SJSA1 (cell line): ENCODE data around the gene GPC1. TPM values are rescaled to one million over a fixed set of nuclear protein-coding genes. Genes with fewer than 3 reads are reported as not detected.
A peak's percentile ranks its signal among the peaks of the same experiment; 100 is the strongest.

ENCODE experiments used
- DNase-seq, 2 experiments: peaks; one replicate each; pipeline ENCODE4 v3.0.0-alpha.2; 2015 to 2020; ENCODE audit warnings: low spot score in 2 of 2, low read depth in 1 of 2
- H3K27ac ChIP-seq: fragments of 250-450 bp; sonication (Bioruptor Pico); 2 replicates; pipeline ENCODE4 v1.5.1; 2020; ENCODE audit warnings: mild to moderate bottlenecking, moderate library complexity
- H3K27me3 ChIP-seq: fragments of 250-450 bp; sonication (Bioruptor Pico); replicated peaks from 2 replicates; pipeline ENCODE4 v1.5.1; 2020; ENCODE audit warnings: mild to moderate bottlenecking, moderate library complexity
- H3K36me3 ChIP-seq: fragments of 250-450 bp; sonication (Bioruptor Pico); 2 replicates; pipeline ENCODE4 v1.5.1; 2020; ENCODE audit warnings: mild to moderate bottlenecking
- H3K4me1 ChIP-seq: fragments of 250-450 bp; sonication (Bioruptor Pico); replicated peaks from 2 replicates; pipeline ENCODE4 v1.6.1; 2021; ENCODE audit warnings: mild to moderate bottlenecking
- H3K4me3 ChIP-seq: fragments of 250-450 bp; sonication (Bioruptor Pico); 2 replicates; pipeline ENCODE4 v1.5.1; 2020; ENCODE audit warnings: mild to moderate bottlenecking
- H3K9me3 ChIP-seq: fragments of 250-450 bp; sonication (Bioruptor Pico); replicated peaks from 2 replicates; pipeline ENCODE4 v1.5.1; 2020; ENCODE audit warnings: mild to moderate bottlenecking
- total RNA-seq: library from RNA; depleted of rRNA; stranded (reverse); fragments of >200 nt; shearing (Covaris generic); gene quantifications from 2 replicates; pipeline ENCODE4 v1.2.3, GENCODE V29; 2014

Gene GPC1
- total RNA-seq, 1 experiment from 2014 or later = 63.4 TPM

DNA sequence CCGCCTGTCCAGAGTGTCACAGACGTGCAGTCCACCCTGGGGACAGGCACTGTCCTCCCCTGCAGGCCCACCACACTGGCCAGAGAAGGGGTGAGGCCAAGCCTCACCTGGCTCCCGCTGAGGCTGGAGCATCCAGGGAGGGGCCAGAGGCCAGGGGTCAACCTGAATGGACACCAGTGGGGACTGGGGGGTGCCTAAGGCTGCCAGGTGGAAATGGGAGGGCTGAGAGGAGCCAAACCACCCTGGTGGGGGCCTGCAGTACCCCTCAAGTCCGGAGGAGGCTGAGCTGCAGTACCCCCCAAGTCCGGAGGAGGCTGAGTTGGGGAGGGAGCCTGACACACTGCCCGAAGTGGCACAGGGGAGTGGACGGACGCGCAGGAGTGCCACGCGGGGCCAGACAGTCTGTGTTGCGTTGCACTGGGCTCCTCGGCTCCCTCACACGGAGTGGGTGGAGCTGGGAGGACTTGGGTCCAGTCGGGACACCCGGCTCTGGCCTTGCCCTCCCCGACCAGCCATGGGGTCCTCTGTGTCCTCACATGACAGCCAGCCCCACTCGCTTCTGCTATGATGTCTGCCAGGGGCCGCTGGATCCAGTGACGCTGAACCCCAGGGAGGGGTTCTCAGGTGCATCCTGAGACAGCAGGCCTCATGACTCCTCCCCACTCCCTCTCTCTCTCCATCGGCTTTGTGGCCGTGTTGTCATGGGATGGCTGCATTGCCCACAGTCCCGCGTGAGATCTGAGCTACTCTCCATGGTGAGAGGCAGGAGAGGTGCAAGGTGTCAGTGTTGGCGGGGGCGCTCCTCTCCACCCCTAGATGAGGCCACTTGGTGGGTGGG lies 22.3 kb upstream of the GPC1 start:
- Histone ChIP-seq H3K36me3 (no peaks in the 10 kb centered on the region), H3K4me3 (no peak overlapping the region), H3K9me3 (no peaks in the 10 kb centered on the region), H3K27me3 (no peaks in the 10 kb centered on the region), H3K4me1 (no peaks in the 10 kb centered on the region), H3K27ac (no peak overlapping the region)
- DNase-seq = peak in 1 of 2 experiments; percentile 43

DNA sequence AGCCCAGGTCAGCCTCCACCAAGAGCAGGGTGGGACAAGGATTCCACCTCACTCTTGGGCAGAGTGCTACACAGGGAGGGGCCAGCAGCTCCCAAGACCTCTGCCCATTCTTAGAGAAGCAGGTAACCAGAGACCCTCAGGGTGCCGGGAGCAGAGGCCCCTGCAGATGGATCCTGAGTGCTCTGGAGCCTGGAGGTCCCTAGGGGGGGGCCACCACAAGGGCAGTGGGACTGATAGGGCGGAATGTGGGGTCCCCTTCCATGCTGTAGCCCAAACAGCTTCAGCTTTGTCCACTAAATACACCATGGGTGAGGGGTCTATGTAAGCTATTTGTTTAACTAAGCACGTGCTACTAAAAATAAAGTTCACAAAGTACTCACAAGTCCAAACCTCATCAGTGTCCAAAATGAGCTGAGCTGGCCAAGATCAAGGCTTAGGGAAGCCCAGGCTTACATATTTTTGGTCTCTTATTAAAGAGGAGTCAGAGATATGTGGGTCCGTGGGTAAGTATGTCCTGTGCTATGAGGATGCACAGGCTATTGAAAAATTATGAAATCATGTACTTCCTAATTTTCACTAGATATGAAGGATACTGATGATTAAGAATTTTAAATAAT lies 21.5 kb upstream of the GPC1 start:
- Histone ChIP-seq H3K4me1 (no peaks in the 10 kb centered on the region), H3K27ac (no peak overlapping the region), H3K36me3 (no peaks in the 10 kb centered on the region), H3K4me3 (no peak overlapping the region), H3K27me3 (no peaks in the 10 kb centered on the region), H3K9me3 (peaks cover 4% of the 10 kb centered on the region; the same call in 1 of the 2 replicates)
- DNase-seq = no peak

DNA sequence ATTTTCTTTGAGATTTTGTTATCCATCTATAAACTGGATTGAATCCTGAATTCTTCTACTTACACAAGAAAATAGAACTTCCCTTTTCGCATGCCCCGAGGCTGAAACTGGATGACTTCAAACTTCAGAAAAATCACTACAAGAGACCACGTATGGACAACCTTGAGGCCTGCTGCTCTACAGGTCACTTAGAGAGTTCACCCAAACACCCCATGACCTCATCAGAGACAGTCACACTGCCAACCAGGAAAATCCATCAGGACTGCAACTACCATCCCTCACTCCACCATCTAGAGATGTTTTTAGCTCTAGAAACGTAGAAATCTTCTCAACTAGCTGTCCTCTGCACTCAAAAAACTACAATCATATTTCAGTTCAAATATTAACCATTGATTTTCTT lies 18.6 kb upstream of the GPC1 start:
- DNase-seq = no peak
- Histone ChIP-seq H3K4me1 (no peaks in the 10 kb centered on the region), H3K27ac (no peak overlapping the region), H3K4me3 (no peak overlapping the region), H3K27me3 (no peaks in the 10 kb centered on the region), H3K9me3 (peaks cover 14% of the 10 kb centered on the region), H3K36me3 (no peaks in the 10 kb centered on the region)

DNA sequence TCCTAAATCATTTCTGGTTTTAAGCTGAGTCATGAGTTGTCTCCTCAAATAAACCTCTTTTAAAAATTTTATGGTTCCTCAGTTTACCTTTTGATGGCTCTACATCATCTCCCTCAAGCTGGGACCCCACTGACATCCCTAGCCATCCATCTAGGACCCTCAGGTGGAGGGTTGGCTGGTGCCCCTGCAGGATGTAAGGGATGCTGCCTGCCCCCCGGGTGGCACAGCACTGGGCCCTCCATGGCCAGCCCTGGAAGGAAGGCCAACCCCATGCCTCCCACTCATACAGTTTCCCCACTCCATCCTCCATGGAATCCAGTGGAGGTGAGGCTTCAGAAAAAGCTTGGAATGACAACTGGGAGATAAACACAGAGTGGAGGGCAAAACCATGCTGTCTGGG lies 17.2 kb upstream of the GPC1 start:
- DNase-seq = peak in 1 of 2 experiments; percentile 25
- Histone ChIP-seq H3K4me3 (no peak overlapping the region), H3K4me1 (no peaks in the 10 kb centered on the region), H3K9me3 (peaks cover 15% of the 10 kb centered on the region), H3K27ac (no peak overlapping the region), H3K36me3 (no peaks in the 10 kb centered on the region), H3K27me3 (no peaks in the 10 kb centered on the region)

DNA sequence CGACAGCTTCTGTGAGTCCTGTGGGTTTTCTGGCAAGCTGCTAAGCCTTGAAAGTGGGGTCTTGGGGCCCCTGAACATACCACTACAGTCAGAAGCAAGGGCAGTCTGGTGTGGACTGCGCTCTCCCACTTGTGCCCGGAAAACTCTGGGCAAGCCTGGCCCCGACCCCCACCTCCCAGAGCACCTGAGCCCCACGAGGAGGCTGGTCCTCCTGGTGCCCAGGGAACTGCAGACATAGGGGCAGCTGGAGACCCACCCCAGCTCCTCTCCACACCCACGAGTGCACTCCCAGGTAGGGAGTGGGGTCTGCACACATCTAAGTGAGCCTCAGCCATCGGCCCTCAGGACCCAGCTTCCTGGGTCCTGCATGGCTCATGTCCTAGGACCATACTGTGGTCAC lies 16.2 kb upstream of the GPC1 start:
- peak in 1 of 2 experiments; percentile 28 for DNase-seq
- H3K27me3 ChIP-seq = no peaks in the 10 kb centered on the region
- H3K36me3 ChIP-seq = no peaks in the 10 kb centered on the region
- H3K27ac ChIP-seq = no peak overlapping the region
- peaks cover 15% of the 10 kb centered on the region for H3K9me3 ChIP-seq
- H3K4me1 ChIP-seq = no peaks in the 10 kb centered on the region
- no peak overlapping the region for H3K4me3 ChIP-seq

DNA sequence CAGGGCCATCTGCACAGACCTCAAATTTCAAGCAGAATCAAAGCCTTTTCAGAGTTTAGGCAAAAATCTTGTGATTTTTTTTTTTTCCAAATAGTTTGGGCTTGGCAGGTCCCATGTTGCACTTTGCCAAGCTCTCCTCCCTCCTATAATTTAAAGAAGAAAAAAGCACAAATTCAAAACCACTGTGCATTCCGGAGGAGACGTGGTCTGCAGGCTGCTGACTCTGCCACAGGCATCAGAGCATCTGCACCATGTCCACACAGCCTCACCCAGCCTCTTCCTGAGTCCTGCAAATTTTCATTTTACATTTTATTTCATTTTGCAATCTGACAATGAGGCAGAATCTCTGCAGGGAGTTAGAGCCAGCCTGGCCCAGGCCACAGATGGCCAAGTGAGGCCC lies 15.7 kb upstream of the GPC1 start:
- Histone ChIP-seq H3K27ac (no peak overlapping the region), H3K36me3 (no peaks in the 10 kb centered on the region), H3K4me3 (no peak overlapping the region), H3K9me3 (peaks cover 15% of the 10 kb centered on the region), H3K4me1 (no peaks in the 10 kb centered on the region), H3K27me3 (no peaks in the 10 kb centered on the region)
- no peak for DNase-seq

DNA sequence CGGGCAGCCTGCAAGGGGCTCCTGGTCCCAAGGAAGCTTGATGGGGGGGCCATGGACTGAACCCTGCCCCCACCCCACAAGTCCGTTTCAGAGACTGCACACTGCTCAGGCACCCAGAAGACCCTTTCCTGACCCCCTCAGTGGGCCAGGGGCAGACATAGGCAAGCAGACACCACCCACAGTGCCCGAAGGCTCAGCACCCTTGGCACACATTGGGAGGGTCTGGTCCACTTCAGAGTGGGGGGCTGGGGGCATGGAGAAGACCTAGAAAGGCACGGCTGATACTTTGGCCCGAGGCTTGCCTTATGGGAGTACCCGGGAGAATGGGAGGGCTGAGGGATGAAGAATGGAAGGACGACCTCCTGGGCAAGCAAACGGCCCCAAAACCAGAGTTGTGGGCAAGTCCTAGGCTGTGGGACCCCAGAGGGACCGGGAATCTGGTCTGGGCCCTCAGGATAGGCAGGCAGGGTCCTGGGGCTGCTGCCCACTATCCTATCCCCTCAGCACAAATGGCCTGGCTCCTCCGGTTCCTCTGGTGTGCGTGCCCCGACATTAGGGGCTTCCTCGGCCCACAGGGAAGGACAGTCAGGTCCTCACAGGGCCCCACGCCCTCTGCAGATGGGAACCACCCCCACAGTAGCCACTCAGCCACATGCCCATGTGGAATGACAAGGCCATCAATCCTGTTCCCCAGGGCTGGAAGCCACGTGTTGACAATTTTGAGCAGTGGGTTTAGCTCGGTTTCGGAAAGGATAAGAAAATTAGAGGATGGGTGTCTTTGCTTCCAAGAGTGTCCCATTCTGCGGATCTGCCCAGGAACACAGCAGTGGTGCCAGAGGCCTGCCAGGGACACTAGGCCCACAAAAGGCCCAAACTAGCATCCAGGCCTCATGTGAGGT lies 15.0 kb upstream of the GPC1 start:
- DNase-seq = peak in 1 of 2 experiments; percentile 42
- Histone ChIP-seq H3K36me3 (no peaks in the 10 kb centered on the region), H3K9me3 (peaks cover 15% of the 10 kb centered on the region), H3K27me3 (no peaks in the 10 kb centered on the region), H3K27ac (no peak overlapping the region), H3K4me3 (no peak overlapping the region), H3K4me1 (no peaks in the 10 kb centered on the region)

DNA sequence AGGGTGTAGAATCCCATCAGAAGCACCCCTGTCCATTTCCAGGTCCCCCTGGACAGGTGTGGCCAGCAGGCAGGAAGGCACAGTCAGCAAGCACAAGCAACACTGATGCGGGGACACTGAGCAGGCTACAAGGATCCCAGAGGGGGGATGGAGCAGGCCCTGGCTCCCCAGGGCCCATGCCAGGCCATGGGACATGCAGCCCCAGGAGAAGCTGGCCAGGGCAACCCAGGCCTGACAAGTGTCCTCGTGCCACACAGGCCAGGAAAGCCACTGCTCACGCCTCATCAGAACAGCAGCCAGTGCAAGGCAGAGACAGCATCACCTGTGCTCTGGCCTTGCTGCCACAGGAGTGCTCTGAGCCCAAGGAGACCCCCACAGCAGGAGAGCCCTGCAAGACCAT lies 14.1 kb upstream of the GPC1 start:
- H3K27me3 ChIP-seq = no peaks in the 10 kb centered on the region
- H3K36me3 ChIP-seq = no peaks in the 10 kb centered on the region
- no peak overlapping the region for H3K27ac ChIP-seq
- no peak for DNase-seq
- no peaks in the 10 kb centered on the region for H3K4me1 ChIP-seq
- peaks cover 15% of the 10 kb centered on the region for H3K9me3 ChIP-seq
- no peak overlapping the region for H3K4me3 ChIP-seq

DNA sequence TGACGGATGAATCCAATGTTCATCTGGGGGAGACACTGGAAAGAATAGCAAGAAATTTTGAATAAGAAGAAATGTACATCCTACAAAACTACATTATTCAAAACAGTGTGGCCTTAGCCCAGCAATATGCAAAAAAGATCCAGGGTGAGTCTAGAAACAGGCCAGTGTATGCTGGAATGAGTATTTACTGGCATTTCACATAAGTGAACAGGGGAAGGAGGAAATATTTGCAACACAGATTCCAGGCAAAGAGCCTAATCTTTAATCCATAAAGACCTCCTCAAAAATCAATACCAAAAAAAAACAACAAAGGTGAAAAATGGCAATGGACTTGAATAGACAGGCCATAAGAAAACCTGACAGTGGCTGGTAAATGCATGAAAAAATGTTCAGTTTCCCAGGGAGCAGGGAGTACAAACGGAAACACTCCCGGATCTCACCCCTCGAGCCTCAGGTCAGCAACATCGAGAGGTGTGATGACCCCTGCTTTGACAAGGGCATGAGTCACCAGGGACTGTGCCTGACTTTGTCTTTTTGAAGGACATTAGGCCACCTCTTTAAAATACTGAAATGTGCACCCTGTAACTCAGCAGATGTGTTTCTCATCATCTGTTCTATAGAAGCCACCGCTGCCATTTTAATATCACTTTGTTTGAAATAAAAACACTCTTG lies 12.7 kb upstream of the GPC1 start:
- no peak overlapping the region for H3K4me3 ChIP-seq
- H3K9me3 ChIP-seq = peaks cover 15% of the 10 kb centered on the region
- H3K36me3 ChIP-seq = no peaks in the 10 kb centered on the region
- no peak overlapping the region for H3K27ac ChIP-seq
- DNase-seq = no peak
- H3K27me3 ChIP-seq = no peaks in the 10 kb centered on the region
- no peaks in the 10 kb centered on the region for H3K4me1 ChIP-seq

DNA sequence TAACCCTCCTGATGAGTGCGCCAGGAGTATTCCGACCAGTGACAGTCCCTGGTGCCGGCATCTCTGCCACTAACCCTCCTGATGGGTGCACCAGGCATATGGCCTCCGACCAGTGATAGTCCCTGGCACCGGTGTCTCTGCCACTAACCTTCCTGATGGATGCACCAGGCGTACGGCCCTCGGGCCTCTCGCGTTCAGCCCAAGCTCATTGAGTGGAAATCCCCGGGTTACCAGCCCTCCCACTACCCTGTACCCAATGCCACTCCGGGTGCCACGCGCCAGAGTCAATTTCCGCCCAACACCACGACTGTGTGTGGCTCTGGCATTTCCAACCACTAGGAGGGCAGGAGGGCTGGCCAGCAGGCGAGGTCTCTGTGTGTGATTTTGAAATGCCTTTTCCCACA lies 11.7 kb upstream of the GPC1 start:
- Histone ChIP-seq H3K27ac (no peak overlapping the region), H3K27me3 (no peaks in the 10 kb centered on the region), H3K36me3 (no peaks in the 10 kb centered on the region), H3K4me1 (no peaks in the 10 kb centered on the region), H3K9me3 (peaks cover 12% of the 10 kb centered on the region), H3K4me3 (no peak overlapping the region)
- DNase-seq = peak in 1 of 2 experiments; percentile 35

DNA sequence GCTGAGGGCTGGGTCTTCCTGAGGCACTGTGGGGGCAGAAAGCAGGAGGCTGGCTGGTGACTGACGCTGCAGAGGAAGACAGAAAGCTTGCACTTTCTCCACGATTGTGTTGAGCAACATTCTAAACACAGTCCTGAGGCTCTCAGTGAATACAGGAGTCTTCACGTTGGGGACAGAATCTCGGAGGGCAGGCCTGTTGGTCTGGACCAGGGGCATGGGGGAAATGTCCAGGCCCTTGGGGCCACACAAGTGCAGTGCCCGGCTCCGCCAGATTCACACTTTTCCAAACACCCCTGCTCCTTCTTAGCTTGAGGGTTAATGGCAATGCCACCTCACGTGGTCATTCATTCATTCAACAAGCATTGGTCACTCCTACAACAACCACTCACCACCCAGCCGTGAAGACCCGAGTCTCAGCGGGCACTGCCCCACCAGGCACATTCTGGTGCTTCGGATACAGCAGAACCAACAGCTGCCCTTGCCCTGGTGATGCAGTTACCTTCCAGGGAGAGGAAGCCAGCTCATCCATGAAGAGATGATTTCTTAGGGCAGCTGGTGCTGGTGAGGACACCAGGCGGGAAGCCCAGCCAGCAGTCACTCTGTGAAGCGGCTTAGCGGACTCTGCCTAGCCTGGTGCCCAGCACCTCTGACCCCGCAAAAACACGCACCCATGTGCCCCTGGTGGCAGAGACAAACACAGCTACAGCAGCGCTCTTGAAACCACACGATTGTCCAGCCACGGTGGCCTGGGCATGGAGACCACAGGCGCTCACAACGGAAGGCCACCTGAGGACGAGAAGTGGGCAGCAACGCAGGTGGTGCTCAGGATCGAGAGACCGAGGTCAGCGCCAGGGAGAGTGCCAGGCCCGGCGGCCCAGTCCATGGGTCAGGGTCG lies 10.9 kb upstream of the GPC1 start:
- Histone ChIP-seq H3K27me3 (no peaks in the 10 kb centered on the region), H3K36me3 (no peaks in the 10 kb centered on the region), H3K4me3 (no peak overlapping the region), H3K27ac (no peak overlapping the region), H3K4me1 (no peaks in the 10 kb centered on the region), H3K9me3 (peaks cover 9% of the 10 kb centered on the region)
- no peak for DNase-seq

DNA sequence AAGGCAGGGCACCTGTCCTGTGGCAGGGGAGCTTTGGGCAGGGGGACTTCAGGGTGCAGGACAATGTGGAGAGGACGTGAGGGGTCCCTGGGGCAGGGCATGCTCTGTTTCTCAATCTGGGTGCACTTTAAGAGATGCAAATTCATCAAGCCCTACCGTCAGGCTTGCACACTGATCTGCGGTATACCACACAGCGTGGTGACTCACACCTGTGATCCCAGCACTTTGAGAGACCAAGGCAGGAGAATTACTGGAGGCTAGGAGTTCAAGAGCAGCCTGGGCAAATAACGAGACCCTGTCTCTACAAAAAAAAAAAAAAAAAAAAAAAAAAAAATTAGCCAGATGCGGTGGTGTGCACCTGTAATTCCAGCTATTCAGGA lies 10.2 kb upstream of the GPC1 start:
- no peak overlapping the region for H3K4me3 ChIP-seq
- H3K4me1 ChIP-seq = no peaks in the 10 kb centered on the region
- DNase-seq = peak in 1 of 2 experiments; percentile 42
- H3K36me3 ChIP-seq = no peaks in the 10 kb centered on the region
- no peak overlapping the region for H3K27ac ChIP-seq
- no peaks in the 10 kb centered on the region for H3K27me3 ChIP-seq
- H3K9me3 ChIP-seq = peaks cover 6% of the 10 kb centered on the region

DNA sequence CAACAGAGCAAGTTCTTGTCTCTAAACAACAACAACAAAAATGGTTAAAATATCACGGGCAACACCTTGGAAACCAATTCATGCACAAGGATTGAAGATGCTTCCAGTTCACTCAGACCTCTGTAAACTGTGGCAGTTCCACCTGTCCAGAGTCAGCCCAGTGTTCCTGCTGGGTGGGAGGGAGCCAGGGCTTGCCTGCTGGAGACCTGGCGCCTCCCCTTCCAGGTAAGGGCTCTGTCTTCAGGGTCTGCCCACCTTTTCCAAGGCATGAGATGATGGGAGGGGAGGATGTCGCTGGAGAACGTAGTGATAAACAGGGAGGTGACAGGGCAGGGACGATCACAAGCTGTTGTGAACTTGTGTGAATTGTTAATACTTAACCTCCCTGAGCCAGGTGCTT lies 9.8 kb upstream of the GPC1 start:
- H3K4me1 ChIP-seq = no peaks in the 10 kb centered on the region
- H3K27me3 ChIP-seq = no peaks in the 10 kb centered on the region
- H3K9me3 ChIP-seq = peaks cover 6% of the 10 kb centered on the region
- no peak overlapping the region for H3K27ac ChIP-seq
- no peaks in the 10 kb centered on the region for H3K36me3 ChIP-seq
- no peak overlapping the region for H3K4me3 ChIP-seq
- DNase-seq = no peak
